ENCODE results near the gene STING1. TPM values are rescaled to one million over a fixed set of nuclear protein-coding genes. Genes with fewer than 3 reads are reported as not detected.
"Not testable (repeated sequence)": the region's sequence is repeated elsewhere in the genome, so short reads cannot be mapped to it uniquely, and the experiment has no call there.

Gene STING1
- 100 to 1,000 TPM; 139 to 261 (median 172) TPM for total RNA-seq

- peaks cover 35% of the 10 kb centered on the region for H3K4me1 Mint-ChIP-seq (ENCODE audit: low read depth)
- H3K4me3 Mint-ChIP-seq, result peak within 1 kb of the TSS; percentile 88
- DNase-seq (peak; percentile 38), ATAC-seq (peak; percentile 78 to 80)
- peaks cover 11% of the 10 kb centered on the region for H3K36me3 Mint-ChIP-seq (ENCODE audit: insufficient read depth)
- no peaks in the 10 kb centered on the region for H3K27me3 Mint-ChIP-seq (ENCODE audit: low read depth)
- no peaks in the 10 kb centered on the region for H3K9me3 Mint-ChIP-seq
Measured at GRCh38 chr5:139482050-139482889, at the start of gene STING1. Gene STING1, minus strand, starts transcription at chr5:139482758. Its CDS starts 1,054 bp downstream, at chr5:139481704.

GRCh38 chr5:139531772-139532169 is 49.2 kb upstream of the STING1 start:
- no peak for ATAC-seq
- H3K9me3 Mint-ChIP-seq, result no peaks in the 10 kb centered on the region
- H3K27me3 Mint-ChIP-seq (ENCODE audit: low read depth), result no peaks in the 10 kb centered on the region
- H3K4me3 Mint-ChIP-seq, result no peak overlapping the region
- H3K36me3 Mint-ChIP-seq (ENCODE audit: insufficient read depth), result no peaks in the 10 kb centered on the region
- DNase-seq, result no peak
- H3K4me1 Mint-ChIP-seq (ENCODE audit: low read depth), result no peaks in the 10 kb centered on the region

GRCh38 chr5:139530079-139530478 is 47.5 kb upstream of the STING1 start:
- H3K4me1 Mint-ChIP-seq (ENCODE audit: low read depth); DNase-seq; H3K36me3 Mint-ChIP-seq (ENCODE audit: insufficient read depth); ATAC-seq; H3K4me3 Mint-ChIP-seq; H3K27me3 Mint-ChIP-seq (ENCODE audit: low read depth); H3K9me3 Mint-ChIP-seq: not testable (repeated sequence)

GRCh38 chr5:139528695-139529094 is 46.1 kb upstream of the STING1 start:
- not testable (repeated sequence) for H3K36me3 Mint-ChIP-seq (ENCODE audit: insufficient read depth); H3K4me1 Mint-ChIP-seq (ENCODE audit: low read depth); H3K9me3 Mint-ChIP-seq; H3K4me3 Mint-ChIP-seq; ATAC-seq; H3K27me3 Mint-ChIP-seq (ENCODE audit: low read depth); DNase-seq

- not testable (repeated sequence) for DNase-seq; H3K4me3 Mint-ChIP-seq; H3K9me3 Mint-ChIP-seq; ATAC-seq; H3K4me1 Mint-ChIP-seq (ENCODE audit: low read depth); H3K27me3 Mint-ChIP-seq (ENCODE audit: low read depth); H3K36me3 Mint-ChIP-seq (ENCODE audit: insufficient read depth)
Measured at GRCh38 chr5:139527896-139528467, 45.4 kb upstream of the STING1 start.

GRCh38 chr5:139527090-139527470 is 44.5 kb upstream of the STING1 start:
- not testable (repeated sequence) for H3K4me3 Mint-ChIP-seq; ATAC-seq; H3K36me3 Mint-ChIP-seq (ENCODE audit: insufficient read depth); H3K4me1 Mint-ChIP-seq (ENCODE audit: low read depth); H3K9me3 Mint-ChIP-seq; H3K27me3 Mint-ChIP-seq (ENCODE audit: low read depth); DNase-seq

- not testable (repeated sequence) for ATAC-seq; DNase-seq; H3K36me3 Mint-ChIP-seq (ENCODE audit: insufficient read depth); H3K4me1 Mint-ChIP-seq (ENCODE audit: low read depth); H3K9me3 Mint-ChIP-seq; H3K4me3 Mint-ChIP-seq; H3K27me3 Mint-ChIP-seq (ENCODE audit: low read depth)
Measured at GRCh38 chr5:139526309-139527089, 43.9 kb upstream of the STING1 start.

- H3K27me3 Mint-ChIP-seq (ENCODE audit: low read depth); H3K4me3 Mint-ChIP-seq; H3K36me3 Mint-ChIP-seq (ENCODE audit: insufficient read depth); H3K9me3 Mint-ChIP-seq; ATAC-seq; H3K4me1 Mint-ChIP-seq (ENCODE audit: low read depth); DNase-seq: not testable (repeated sequence)
Measured at GRCh38 chr5:139525586-139526308, 43.2 kb upstream of the STING1 start.

GRCh38 chr5:139524940-139525585 is 42.5 kb upstream of the STING1 start:
- H3K9me3 Mint-ChIP-seq, result no peaks in the 10 kb centered on the region
- ATAC-seq (no peak), DNase-seq (no peak)
- no peaks in the 10 kb centered on the region for H3K27me3 Mint-ChIP-seq (ENCODE audit: low read depth)
- H3K4me1 Mint-ChIP-seq (ENCODE audit: low read depth), result no peaks in the 10 kb centered on the region
- H3K4me3 Mint-ChIP-seq, result no peak overlapping the region
- no peaks in the 10 kb centered on the region for H3K36me3 Mint-ChIP-seq (ENCODE audit: insufficient read depth)

- DNase-seq, result no peak
- H3K4me1 Mint-ChIP-seq (ENCODE audit: low read depth), result no peaks in the 10 kb centered on the region
- no peaks in the 10 kb centered on the region for H3K9me3 Mint-ChIP-seq
- no peak overlapping the region for H3K4me3 Mint-ChIP-seq
- H3K36me3 Mint-ChIP-seq (ENCODE audit: insufficient read depth), result no peaks in the 10 kb centered on the region
- ATAC-seq, result no peak
- H3K27me3 Mint-ChIP-seq (ENCODE audit: low read depth), result no peaks in the 10 kb centered on the region
Measured at GRCh38 chr5:139524446-139524845, 41.9 kb upstream of the STING1 start.

GRCh38 chr5:139523635-139524445 is 41.3 kb upstream of the STING1 start:
- Mint-ChIP-seq H3K4me3 (no peak overlapping the region), H3K4me1 (ENCODE audit: low read depth) (peaks cover 2% of the 10 kb centered on the region), H3K27me3 (ENCODE audit: low read depth) (no peaks in the 10 kb centered on the region), H3K9me3 (no peaks in the 10 kb centered on the region), H3K36me3 (ENCODE audit: insufficient read depth) (no peaks in the 10 kb centered on the region)
- DNase-seq (no peak), ATAC-seq (no peak)

- Mint-ChIP-seq H3K9me3 (no peaks in the 10 kb centered on the region), H3K4me3 (peak overlapping the region; percentile 82), H3K4me1 (ENCODE audit: low read depth) (peaks cover 25% of the 10 kb centered on the region), H3K27me3 (ENCODE audit: low read depth) (no peaks in the 10 kb centered on the region), H3K36me3 (ENCODE audit: insufficient read depth) (no peaks in the 10 kb centered on the region)
- DNase-seq, result peak; percentile 88
- peak; percentile 95 to 97 for ATAC-seq
Measured at GRCh38 chr5:139517683-139518564, 35.4 kb upstream of the STING1 start.

All from activated T-cell treated with anti-CD3 and anti-CD28 coated beads, Interleukin-2, amount 50 U/mL, for 4 hours (primary cell).